ENCODE results near the gene KDM3A.

Gene KDM3A

GRCh38 chr2:86441882-86442641 lies 891 bp downstream of the KDM3A start:
- peaks cover 13 to 31% (median 24%) of the 10 kb centered on the region in 4 experiments for H3K4me1 ChIP-seq (ENCODE audit: control extremely low read depth in 1 of 4, control insufficient read depth in 4 of 4, insufficient read depth in 4 of 4, low read length in 3 of 4)
- no peaks in the 10 kb centered on the region for H3K27me3 ChIP-seq (replicated peaks in 2 of 5; ENCODE audit: control insufficient read depth in 4 of 5, insufficient read depth in 5 of 5, low read length in 4 of 5)
- ChIA-PET POLR2A (interaction anchor here (0.6 to 2.4 kb wide), 6 partner anchors 17 to 198 kb away, joined by 3 to 10 read pairs (median 4); no protein-coding TSS in a partner anchor), CTCF (interaction anchor here (0.6 to 2.7 kb wide), 11 partner anchors 8 to 395 kb away, joined by 3 to 8 read pairs (median 3); no protein-coding TSS in a partner anchor)
- under 1% methylated on average over 35 of the region's 53 CpGs for WGBS (ENCODE audit: insufficient coverage)
- peak; percentile 61 to 88 (median 85) for DNase-seq
- H3K9me3 ChIP-seq (ENCODE audit: control extremely low read depth in 1 of 5, control insufficient read depth in 4 of 5, insufficient read depth in 2 of 5, low read depth in 1 of 5, low read length in 4 of 5): peaks cover 0 to 15% (median 6%) of the 10 kb centered on the region in 5 experiments
- H3K36me3 ChIP-seq (ENCODE audit: control insufficient read depth in 4 of 4, insufficient read depth in 4 of 4, low read length in 3 of 4): peaks cover 7 to 27% (median 16%) of the 10 kb centered on the region in 4 experiments
- peak overlapping the region; percentile 86 to 99 for H3K27ac ChIP-seq (ENCODE audit: insufficient read depth in 1 of 2, low read depth in 1 of 2, low read length in 2 of 2, poor library complexity in 1 of 2, severe bottlenecking in 2 of 2)
- peak overlapping the region; percentile 69 to 93 (median 82) for H3K4me3 ChIP-seq (ENCODE audit: control insufficient read depth in 1 of 7, extremely low read depth in 1 of 7, insufficient read depth in 4 of 7, low read depth in 2 of 7, low read length in 6 of 7)

- no peaks in the 10 kb centered on the region for H3K27me3 ChIP-seq (replicated peaks in 2 of 5; ENCODE audit: control insufficient read depth in 4 of 5, insufficient read depth in 5 of 5, low read length in 4 of 5)
- CTCF ChIA-PET: interaction anchor here (0.6 to 2.7 kb wide), 9 partner anchors 9 to 394 kb away, joined by 3 to 8 read pairs (median 3); no protein-coding TSS in a partner anchor
- peaks cover 7 to 27% (median 17%) of the 10 kb centered on the region in 4 experiments for H3K36me3 ChIP-seq (ENCODE audit: control insufficient read depth in 4 of 4, insufficient read depth in 4 of 4, low read length in 3 of 4)
- peaks cover 0 to 14% (median 6%) of the 10 kb centered on the region in 5 experiments for H3K9me3 ChIP-seq (ENCODE audit: control extremely low read depth in 1 of 5, control insufficient read depth in 4 of 5, insufficient read depth in 2 of 5, low read depth in 1 of 5, low read length in 4 of 5)
- peak overlapping the region in 6 of 7 experiments; percentile 75 to 93 (median 82) for H3K4me3 ChIP-seq (ENCODE audit: control insufficient read depth in 1 of 7, extremely low read depth in 1 of 7, insufficient read depth in 4 of 7, low read depth in 2 of 7, low read length in 6 of 7)
- 0% methylated on average over 3 of the region's 5 CpGs for WGBS (ENCODE audit: insufficient coverage)
- peak; percentile 90 to 96 (median 96) for DNase-seq
- H3K4me1 ChIP-seq (ENCODE audit: control extremely low read depth in 1 of 4, control insufficient read depth in 4 of 4, insufficient read depth in 4 of 4, low read length in 3 of 4): peaks cover 13 to 31% (median 24%) of the 10 kb centered on the region in 4 experiments
- POLR2A ChIA-PET: interaction anchor here (0.6 to 2.4 kb wide), 4 partner anchors 16 to 199 kb away, joined by 3 to 10 read pairs (median 6); no protein-coding TSS in a partner anchor
- peak overlapping the region; percentile 86 to 99 for H3K27ac ChIP-seq (ENCODE audit: insufficient read depth in 1 of 2, low read depth in 1 of 2, low read length in 2 of 2, poor library complexity in 1 of 2, severe bottlenecking in 2 of 2)
These were observed 1.5 kb downstream of the KDM3A start for GRCh38 chr2:86442642-86443005.

- Histone ChIP-seq H3K9me3 (ENCODE audit: control extremely low read depth in 1 of 5, control insufficient read depth in 4 of 5, insufficient read depth in 2 of 5, low read depth in 1 of 5, low read length in 4 of 5) (peaks cover 0 to 11% (median 3%) of the 10 kb centered on the region in 5 experiments), H3K4me3 (ENCODE audit: control insufficient read depth in 1 of 7, extremely low read depth in 1 of 7, insufficient read depth in 4 of 7, low read depth in 2 of 7, low read length in 6 of 7) (peak overlapping the region in 3 of 7 experiments; percentile 77 to 93 (median 82)), H3K27me3 (replicated peaks in 2 of 5; ENCODE audit: control insufficient read depth in 4 of 5, insufficient read depth in 5 of 5, low read length in 4 of 5) (no peaks in the 10 kb centered on the region), H3K4me1 (ENCODE audit: control extremely low read depth in 1 of 4, control insufficient read depth in 4 of 4, insufficient read depth in 4 of 4, low read length in 3 of 4) (peaks cover 13 to 31% (median 24%) of the 10 kb centered on the region in 4 experiments), H3K27ac (ENCODE audit: insufficient read depth in 1 of 2, low read depth in 1 of 2, low read length in 2 of 2, poor library complexity in 1 of 2, severe bottlenecking in 2 of 2) (peak overlapping the region in 1 of 2 experiments; percentile 12), H3K36me3 (ENCODE audit: control insufficient read depth in 4 of 4, insufficient read depth in 4 of 4, low read length in 3 of 4) (peaks cover 9 to 30% (median 19%) of the 10 kb centered on the region in 4 experiments)
- DNase-seq: no peak
- POLR2A ChIA-PET: interaction anchor here (1.1 kb wide), 1 partner anchor 84 kb away, joined by 3 read pairs; no protein-coding TSS in a partner anchor
- WGBS (ENCODE audit: insufficient coverage): 91% methylated on average over 5 of the region's 7 CpGs
- CTCF ChIA-PET: no interaction called here
These were observed 2.6 kb downstream of the KDM3A start for GRCh38 chr2:86443631-86444350.

GRCh38 chr2:86445436-86445835 lies 4.3 kb downstream of the KDM3A start:
- H3K4me3 ChIP-seq (ENCODE audit: control insufficient read depth in 1 of 7, extremely low read depth in 1 of 7, insufficient read depth in 4 of 7, low read depth in 2 of 7, low read length in 6 of 7): no peak overlapping the region
- POLR2A ChIA-PET: no interaction called here

GRCh38 chr2:86446060-86446459 lies 4.9 kb downstream of the KDM3A start:
- H3K4me3 ChIP-seq (ENCODE audit: control insufficient read depth in 1 of 7, extremely low read depth in 1 of 7, insufficient read depth in 4 of 7, low read depth in 2 of 7, low read length in 6 of 7): no peak overlapping the region
- H3K27me3 ChIP-seq (replicated peaks in 2 of 5; ENCODE audit: control insufficient read depth in 4 of 5, insufficient read depth in 5 of 5, low read length in 4 of 5): no peaks in the 10 kb centered on the region
- peaks cover 16 to 49% (median 35%) of the 10 kb centered on the region in 4 experiments for H3K36me3 ChIP-seq (ENCODE audit: control insufficient read depth in 4 of 4, insufficient read depth in 4 of 4, low read length in 3 of 4)
- ChIA-PET POLR2A (interaction anchor here (0.6 kb wide), 1 partner anchor 366 kb away, joined by 3 read pairs; no protein-coding TSS in a partner anchor), CTCF (interaction anchor here (1.1 to 1.2 kb wide), 2 partner anchors 10 to 74 kb away, joined by 4 read pairs; no protein-coding TSS in a partner anchor)
- no peak for DNase-seq
- no peak overlapping the region for H3K27ac ChIP-seq (ENCODE audit: insufficient read depth in 1 of 2, low read depth in 1 of 2, low read length in 2 of 2, poor library complexity in 1 of 2, severe bottlenecking in 2 of 2)
- 100% methylated on average over 1 of the region's 2 CpGs for WGBS (ENCODE audit: insufficient coverage)
- no peaks in the 10 kb centered on the region for H3K9me3 ChIP-seq (ENCODE audit: control extremely low read depth in 1 of 5, control insufficient read depth in 4 of 5, insufficient read depth in 2 of 5, low read depth in 1 of 5, low read length in 4 of 5)
- H3K4me1 ChIP-seq (ENCODE audit: control extremely low read depth in 1 of 4, control insufficient read depth in 4 of 4, insufficient read depth in 4 of 4, low read length in 3 of 4): peaks cover 13 to 31% (median 24%) of the 10 kb centered on the region in 4 experiments

More at GRCh38 chr2:86445436-86445835, 4.3 kb downstream of the KDM3A start:
- no peak for DNase-seq
- H3K27ac ChIP-seq (ENCODE audit: insufficient read depth in 1 of 2, low read depth in 1 of 2, low read length in 2 of 2, poor library complexity in 1 of 2, severe bottlenecking in 2 of 2): peak overlapping the region in 1 of 2 experiments; percentile 21
- peaks cover 13 to 31% (median 24%) of the 10 kb centered on the region in 4 experiments for H3K4me1 ChIP-seq (ENCODE audit: control extremely low read depth in 1 of 4, control insufficient read depth in 4 of 4, insufficient read depth in 4 of 4, low read length in 3 of 4)
- no peaks in the 10 kb centered on the region for H3K27me3 ChIP-seq (replicated peaks in 2 of 5; ENCODE audit: control insufficient read depth in 4 of 5, insufficient read depth in 5 of 5, low read length in 4 of 5)
- peaks cover 14 to 44% (median 31%) of the 10 kb centered on the region in 4 experiments for H3K36me3 ChIP-seq (ENCODE audit: control insufficient read depth in 4 of 4, insufficient read depth in 4 of 4, low read length in 3 of 4)
- WGBS (ENCODE audit: insufficient coverage): 100% methylated on average over 4 of the region's 4 CpGs
- CTCF ChIA-PET: no interaction called here
- H3K9me3 ChIP-seq (ENCODE audit: control extremely low read depth in 1 of 5, control insufficient read depth in 4 of 5, insufficient read depth in 2 of 5, low read depth in 1 of 5, low read length in 4 of 5): no peaks in the 10 kb centered on the region

GRCh38 chr2:86453836-86454235 lies 12.7 kb downstream of the KDM3A start:
- WGBS (ENCODE audit: insufficient coverage): no CpG with 5 or more reads among the region's 2 CpGs
- peaks cover 38 to 93% (median 71%) of the 10 kb centered on the region in 4 experiments for H3K36me3 ChIP-seq (ENCODE audit: control insufficient read depth in 4 of 4, insufficient read depth in 4 of 4, low read length in 3 of 4)
- ChIA-PET POLR2A (no interaction called here), CTCF (interaction anchor here (1.1 kb wide), 1 partner anchor 12 kb away, joined by 4 read pairs; the partner anchor contains the start of gene KDM3A)
- H3K27ac ChIP-seq (ENCODE audit: insufficient read depth in 1 of 2, low read depth in 1 of 2, low read length in 2 of 2, poor library complexity in 1 of 2, severe bottlenecking in 2 of 2): no peak overlapping the region
- H3K4me1 ChIP-seq (ENCODE audit: control extremely low read depth in 1 of 4, control insufficient read depth in 4 of 4, insufficient read depth in 4 of 4, low read length in 3 of 4): no peaks in the 10 kb centered on the region
- H3K27me3 ChIP-seq (replicated peaks in 2 of 5; ENCODE audit: control insufficient read depth in 4 of 5, insufficient read depth in 5 of 5, low read length in 4 of 5): no peaks in the 10 kb centered on the region
- H3K9me3 ChIP-seq (ENCODE audit: control extremely low read depth in 1 of 5, control insufficient read depth in 4 of 5, insufficient read depth in 2 of 5, low read depth in 1 of 5, low read length in 4 of 5): peaks cover 0 to 8% (median 3%) of the 10 kb centered on the region in 5 experiments
- no peak for DNase-seq
- no peak overlapping the region for H3K4me3 ChIP-seq (ENCODE audit: control insufficient read depth in 1 of 7, extremely low read depth in 1 of 7, insufficient read depth in 4 of 7, low read depth in 2 of 7, low read length in 6 of 7)

Data from common myeloid progenitor, CD34-positive (primary cell).